GM21717 (cell line): Measurements from ENCODE around the gene COX7A2L.
"Not testable (repeated sequence)": the region's sequence is repeated elsewhere in the genome, so short reads cannot be mapped to it uniquely, and the experiment has no call there.

Experiments
- ATAC-seq: cut with Tn5 transposase; IDR thresholded peaks from one replicate; pipeline ENCODE4 v1.9.1; 2021; ENCODE audit warnings: mild to moderate bottlenecking, moderate library complexity; ENCODE audit not compliant: unreplicated experiment

The COX7A2L gene

GRCh38 chr2:42360890-42361727, at the start of gene COX7A2L:
COX7A2L (minus strand) TSS chr2:42361217; CDS start chr2:42361161, 56 bp downstream.
- peak; percentile 91 for ATAC-seq

GRCh38 chr2:42408009-42408408, 47.0 kb upstream of the COX7A2L start:
- no peak for ATAC-seq

- no peak for ATAC-seq
Measured at GRCh38 chr2:42407476-42407875, 46.5 kb upstream of the COX7A2L start.

- no peak for ATAC-seq
Measured at GRCh38 chr2:42404676-42405075, 43.7 kb upstream of the COX7A2L start.

- no peak for ATAC-seq
Measured at GRCh38 chr2:42401773-42402172, 40.8 kb upstream of the COX7A2L start.

GRCh38 chr2:42398052-42398451, 37.0 kb upstream of the COX7A2L start:
- ATAC-seq, result not testable (repeated sequence)

- ATAC-seq, result not testable (repeated sequence)
Measured at GRCh38 chr2:42393320-42393719, 32.3 kb upstream of the COX7A2L start.

- no peak for ATAC-seq
Measured at GRCh38 chr2:42392191-42392590, 31.2 kb upstream of the COX7A2L start.

- no peak for ATAC-seq
Measured at GRCh38 chr2:42390401-42390969, 29.5 kb upstream of the COX7A2L start.

GRCh38 chr2:42386682-42387081, 25.7 kb upstream of the COX7A2L start:
- ATAC-seq, result no peak

GRCh38 chr2:42385225-42385624, 24.2 kb upstream of the COX7A2L start:
- no peak for ATAC-seq

GRCh38 chr2:42383855-42384530, 23.0 kb upstream of the COX7A2L start:
- ATAC-seq, result no peak

- no peak for ATAC-seq
Measured at GRCh38 chr2:42382144-42382543, 21.1 kb upstream of the COX7A2L start.

- ATAC-seq, result not testable (repeated sequence)
Measured at GRCh38 chr2:42380026-42380425, 19.0 kb upstream of the COX7A2L start.

GRCh38 chr2:42378415-42378814, 17.4 kb upstream of the COX7A2L start:
- ATAC-seq, result no peak

GRCh38 chr2:42376758-42377157, 15.7 kb upstream of the COX7A2L start:
- no peak for ATAC-seq

GRCh38 chr2:42372474-42373200, 11.6 kb upstream of the COX7A2L start:
- no peak for ATAC-seq

GRCh38 chr2:42371611-42372473, 10.8 kb upstream of the COX7A2L start:
- no peak for ATAC-seq

GRCh38 chr2:42369532-42370229, 8.7 kb upstream of the COX7A2L start:
- ATAC-seq, result no peak
